Esophagus muscularis mucosa (tissue), 4 donors: ENCODE measurements around the gene PURB.

Source experiments
- EP300 ChIP-seq: sonication (generic); formaldehyde crosslinking; IDR thresholded peaks from one replicate; pipeline ENCODE4 v1.6.1; 2017; ENCODE audit warnings: antibody characterized with exemption
- POLR2A ChIP-seq: fragments of 450-650 bp; IDR thresholded peaks from one replicate; pipeline ENCODE4 v1.6.1; 2017; ENCODE audit warnings: antibody characterized with exemption, moderate library complexity, mild to moderate bottlenecking, low read depth
- POLR2AphosphoS5 ChIP-seq, 2 donors: sonication (generic); formaldehyde crosslinking; IDR thresholded peaks; one replicate each; pipeline ENCODE4 v1.6.1; 2017; ENCODE audit warnings: antibody characterized with exemption in 2 of 2
- TF ChIP-seq, protein P1 (sequence below), 3 experiments: fragments of 200-600 bp in 2 of 3; fragments of 450-650 bp in 1 of 3; sonication (generic) in 2 of 3; IDR thresholded peaks; one replicate each; pipeline ENCODE4 v1.5.1; 2017 to 2019; ENCODE audit warnings: antibody characterized with exemption in 3 of 3, mild to moderate bottlenecking in 2 of 3, moderate library complexity in 1 of 3

DNA sequence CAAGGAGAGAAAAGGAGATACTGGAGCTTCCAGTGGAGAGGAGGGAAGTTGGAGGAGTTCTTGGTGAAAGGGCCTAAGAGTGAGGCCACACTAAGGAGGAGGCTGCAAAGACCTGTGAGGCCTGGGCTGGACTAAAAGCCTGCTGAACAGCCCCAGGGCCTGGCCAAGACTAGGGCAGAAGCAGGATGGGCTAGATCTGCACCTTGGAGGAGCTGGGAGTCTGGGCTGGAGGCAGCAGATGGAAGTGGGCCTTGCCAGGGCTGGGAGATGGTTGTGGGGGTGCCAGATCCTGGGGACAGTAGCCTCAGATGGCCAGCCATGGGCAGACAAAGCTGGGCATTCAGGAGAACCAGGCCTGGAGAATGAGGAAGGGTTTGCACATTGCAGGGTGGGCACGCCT, 6.5 kb upstream of the PURB start:
- TF ChIP-seq, protein P1, sequence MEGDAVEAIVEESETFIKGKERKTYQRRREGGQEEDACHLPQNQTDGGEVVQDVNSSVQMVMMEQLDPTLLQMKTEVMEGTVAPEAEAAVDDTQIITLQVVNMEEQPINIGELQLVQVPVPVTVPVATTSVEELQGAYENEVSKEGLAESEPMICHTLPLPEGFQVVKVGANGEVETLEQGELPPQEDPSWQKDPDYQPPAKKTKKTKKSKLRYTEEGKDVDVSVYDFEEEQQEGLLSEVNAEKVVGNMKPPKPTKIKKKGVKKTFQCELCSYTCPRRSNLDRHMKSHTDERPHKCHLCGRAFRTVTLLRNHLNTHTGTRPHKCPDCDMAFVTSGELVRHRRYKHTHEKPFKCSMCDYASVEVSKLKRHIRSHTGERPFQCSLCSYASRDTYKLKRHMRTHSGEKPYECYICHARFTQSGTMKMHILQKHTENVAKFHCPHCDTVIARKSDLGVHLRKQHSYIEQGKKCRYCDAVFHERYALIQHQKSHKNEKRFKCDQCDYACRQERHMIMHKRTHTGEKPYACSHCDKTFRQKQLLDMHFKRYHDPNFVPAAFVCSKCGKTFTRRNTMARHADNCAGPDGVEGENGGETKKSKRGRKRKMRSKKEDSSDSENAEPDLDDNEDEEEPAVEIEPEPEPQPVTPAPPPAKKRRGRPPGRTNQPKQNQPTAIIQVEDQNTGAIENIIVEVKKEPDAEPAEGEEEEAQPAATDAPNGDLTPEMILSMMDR (IDR thresholded peaks at IDR 0.05), result no peak
- TF ChIP-seq POLR2AphosphoS5 (IDR thresholded peaks at IDR 0.05) (no peak), POLR2A (no peak), EP300 (no peak)
